GM19193 (cell line): ENCODE results near the gene PDILT.

ENCODE experiments used
- POLR2A ChIP-seq: IDR thresholded peaks from 4 replicates; pipeline ENCODE4 v1.6.1; 2011; ENCODE audit not compliant: insufficient read depth, insufficient read length; ENCODE audit errors: extremely low read depth

The PDILT gene

GRCh38 chr16:20315764-20316163 lies 88.8 kb downstream of the PDILT start:
- no peak for TF ChIP-seq POLR2A

GRCh38 chr16:20314575-20314974 lies 90.0 kb downstream of the PDILT start:
- TF ChIP-seq POLR2A = no peak

- TF ChIP-seq POLR2A = no peak
Observed at GRCh38 chr16:20313741-20314140, 90.8 kb downstream of the PDILT start.

GRCh38 chr16:20311548-20311947 lies 93.0 kb downstream of the PDILT start:
- no peak for TF ChIP-seq POLR2A

- no peak for TF ChIP-seq POLR2A
Observed at GRCh38 chr16:20310421-20311395, 93.8 kb downstream of the PDILT start.

GRCh38 chr16:20309786-20310185 lies 94.8 kb downstream of the PDILT start:
- TF ChIP-seq POLR2A = no peak
